K562 (cell line): ENCODE data around the gene ASB15. TPM values are rescaled to one million over a fixed set of nuclear protein-coding genes. Genes with fewer than 3 reads are reported as not detected.

Source experiments
- ATAC-seq: fragments of 200-7000 bp; cut with Tn5 transposase; 3 replicates; pipeline ENCODE4 v1.9.1; 2020; ENCODE audit warnings: moderate library complexity
- BruUV-seq: library from RNA; stranded (reverse); fragments of 400-500 nt; replicated peaks from 2 replicates; lab custom pipeline; 2021; lab: Mats Ljungman, UMichigan
- CTCF ChIA-PET: fragments of 300-600 bp; formaldehyde crosslinking; extraction: SDS; loops from one replicate; lab custom pipeline; 2021; ENCODE audit warnings: low intra/inter-chr PET ratio; lab: Yijun Ruan, JAX
- POLR2A ChIA-PET: fragments of 300-600, 350-650 bp; sonication (Branson Sonifier 250); formaldehyde crosslinking; extraction: SDS; loops from one replicate; lab custom pipeline; 2021; ENCODE audit warnings: antibody characterized with exemption, inconsistent platforms; lab: Yijun Ruan, JAX
- DNase-seq, 4 experiments: peaks; one replicate each; pipeline versions ENCODE4 v3.0.0 to v3.0.0-alpha.2; 2011 to 2018; ENCODE audit warnings: low spot score in 3 of 4, mixed read lengths in 3 of 4; ENCODE audit errors: extremely low read depth in 1 of 4
- FAIRE-seq: peaks from 2 replicates; lab custom pipeline; 2011; peaks lifted over from hg19 to GRCh38; lab: Jason Lieb, UNC
- H2AFZ ChIP-seq: 2 replicates; pipeline ENCODE4 v1.6.0; 2011; ENCODE audit warnings: low read depth, low read length, control low read depth, inconsistent platforms
- H3K27ac ChIP-seq: fragments of 200-600 bp; 3 replicates; pipeline ENCODE4 v1.8.0; 2011; ENCODE audit warnings: low read depth, mild to moderate bottlenecking, control low read depth, inconsistent platforms, low read length, moderate library complexity, mixed read lengths; ENCODE audit errors: extremely low read depth
- H3K27me3 ChIP-seq, 2 experiments: fragments of 300-600 bp in 1 of 2; 2 replicates in 1 of 2; 3 replicates in 1 of 2; pipeline versions ENCODE4 v1.6.0 to v1.8.0; 2011; ENCODE audit warnings: inconsistent platforms in 2 of 2, low read length in 2 of 2, mild to moderate bottlenecking in 1 of 2, mixed read lengths in 1 of 2, moderate library complexity in 1 of 2; ENCODE audit not compliant: control insufficient read depth in 2 of 2, insufficient read depth in 2 of 2
- H3K36me3 ChIP-seq: fragments of 300-600 bp; 3 replicates; pipeline ENCODE4 v1.8.0; 2011; ENCODE audit warnings: mild to moderate bottlenecking, low read length, inconsistent platforms; ENCODE audit not compliant: control insufficient read depth, insufficient read depth
- H3K4me1 ChIP-seq, 2 experiments: fragments of 200-600 bp in 1 of 2; replicated peaks in 1 of 2; 2 replicates in 1 of 2; 3 replicates in 1 of 2; pipeline versions ENCODE4 v1.5.1 to v1.8.0; 2011; ENCODE audit warnings: inconsistent platforms in 2 of 2, low read length in 2 of 2, mild to moderate bottlenecking in 1 of 2, mixed read lengths in 1 of 2, moderate library complexity in 1 of 2; ENCODE audit not compliant: control insufficient read depth in 2 of 2, insufficient read depth in 2 of 2
- H3K4me2 ChIP-seq: 2 replicates; pipeline ENCODE4 v1.6.1; 2011; ENCODE audit warnings: low read length, control low read depth, inconsistent platforms, mixed read lengths; ENCODE audit not compliant: insufficient read depth
- H3K4me3 ChIP-seq: fragments of 200-600 bp; sonication (generic), shearing (Covaris generic); 2 replicates; pipeline ENCODE4 v1.5.1; 2016; ENCODE audit warnings: control low read depth, inconsistent platforms
- H3K79me2 ChIP-seq: fragments of 200-600 bp; 3 replicates; pipeline ENCODE4 v1.8.0; 2011; ENCODE audit warnings: low read length, inconsistent platforms; ENCODE audit not compliant: control insufficient read depth, insufficient read depth
- H3K9ac ChIP-seq, 2 experiments: 2 replicates each; pipeline versions ENCODE4 v1.6.0 to v1.6.1; 2011; ENCODE audit warnings: low read depth in 2 of 2, low read length in 2 of 2, control low read depth in 1 of 2, inconsistent platforms in 1 of 2, mild to moderate bottlenecking in 1 of 2, mixed read lengths in 1 of 2; ENCODE audit not compliant: insufficient read depth in 1 of 2
- H3K9me1 ChIP-seq: one replicate; pipeline ENCODE4 v1.6.0; 2011; ENCODE audit warnings: inconsistent platforms, mild to moderate bottlenecking, low read length, moderate library complexity; ENCODE audit not compliant: control insufficient read depth, insufficient read depth
- H3K9me3 ChIP-seq: replicated peaks from 2 replicates; pipeline ENCODE4 v1.5.1; 2011; ENCODE audit warnings: low read depth, low read length, inconsistent platforms; ENCODE audit not compliant: control insufficient read depth, insufficient read depth
- H4K20me1 ChIP-seq: replicated peaks from 2 replicates; pipeline ENCODE4 v1.6.1; 2011; ENCODE audit warnings: low read length, inconsistent platforms, mixed read lengths; ENCODE audit not compliant: control insufficient read depth, insufficient read depth
- ARHGAP35 ChIP-seq: fragments of 450-650 bp; IDR thresholded peaks from 2 replicates; pipeline ENCODE4 v1.6.1; 2018; ENCODE audit not compliant: partially characterized antibody
- BCL6 ChIP-seq: fragments of 250-450 bp; sonication (Bioruptor Pico); IDR thresholded peaks from 2 replicates; pipeline ENCODE4 v1.4.0; 2020
- C11orf30 ChIP-seq: fragments of 450-650 bp; IDR thresholded peaks from 2 replicates; pipeline ENCODE4 v1.6.1; 2016; ENCODE audit warnings: low read depth, mild to moderate bottlenecking
- DMBX1 ChIP-seq: fragments of 250-450 bp; sonication (Bioruptor Pico); IDR thresholded peaks from 2 replicates; pipeline ENCODE4 v1.8.0; 2022; ENCODE audit warnings: inconsistent platforms, mild to moderate bottlenecking, moderate library complexity, borderline replicate concordance
- ETV5 ChIP-seq: sonication (generic); formaldehyde crosslinking; IDR thresholded peaks from 2 replicates; pipeline ENCODE4 v1.4.0; 2020; ENCODE audit warnings: low read depth, mild to moderate bottlenecking, missing genetic modification reagents
- HCFC1 ChIP-seq: IDR thresholded peaks from 2 replicates; pipeline ENCODE4 v1.6.1; 2012; ENCODE audit warnings: low read depth, low read length, improper control_type of control experiment
- MIER1 ChIP-seq: fragments of 450-650 bp; IDR thresholded peaks from 2 replicates; pipeline ENCODE4 v1.6.1; 2016; ENCODE audit warnings: antibody characterized with exemption, mild to moderate bottlenecking, low read depth
- NONO ChIP-seq, 2 experiments: fragments of 200-400 bp in 1 of 2; fragments of 450-650 bp in 1 of 2; formaldehyde crosslinking in 1 of 2; IDR thresholded peaks; 2 replicates each; pipeline ENCODE4 v1.6.1; 2017; ENCODE audit warnings: low read depth in 2 of 2, mild to moderate bottlenecking in 2 of 2, moderate library complexity in 2 of 2, low read length in 1 of 2
- PCBP2 ChIP-seq: fragments of 200-400 bp; formaldehyde crosslinking; IDR thresholded peaks from 2 replicates; pipeline ENCODE4 v1.6.1; 2018; ENCODE audit warnings: low read length, low read depth, mild to moderate bottlenecking, moderate library complexity; ENCODE audit not compliant: poor library complexity, severe bottlenecking
- PHB2 ChIP-seq: fragments of 450-650 bp; IDR thresholded peaks from 2 replicates; pipeline ENCODE4 v1.6.1; 2017; ENCODE audit warnings: low read depth
- SAP30 ChIP-seq: fragments of 200-600 bp; sonication (generic); IDR thresholded peaks from 2 replicates; pipeline ENCODE4 v1.6.1; 2012; ENCODE audit warnings: borderline replicate concordance, low read depth, mild to moderate bottlenecking, moderate library complexity, low read length, control low read depth, inconsistent platforms; ENCODE audit not compliant: insufficient read depth, poor library complexity, severe bottlenecking
- ZNF431 ChIP-seq: sonication (generic); formaldehyde crosslinking; IDR thresholded peaks from 2 replicates; pipeline ENCODE4 v1.8.0; 2022; ENCODE audit warnings: mild to moderate bottlenecking, missing genetic modification reagents
- ZSCAN29 ChIP-seq: fragments of 450-650 bp; IDR thresholded peaks from 2 replicates; pipeline ENCODE4 v1.6.1; 2017
- WGBS: fragments of 100-300 bp; shearing (Covaris generic); methylation state at CpG from one replicate; pipeline ENCODE4 v1.1.6; 2016; ENCODE audit warnings: low coverage, mixed read lengths; ENCODE audit not compliant: insufficient coverage; ENCODE audit errors: missing lambda C conversion rate; 5-methylcytosine and 5-hydroxymethylcytosine counted together
- in situ Hi-C: fragments of 300-500 bp; cut with MboI; formaldehyde crosslinking; loops from 4 replicates; pipeline ENCODE4 v1.15.0; 2018; ENCODE audit warnings: inconsistent platforms, mixed read lengths
- intact Hi-C: fragments of 100-400 bp; cut with micrococcal nuclease; formaldehyde crosslinking; loops from 2 replicates; pipeline ENCODE4 v1.14.2; 2022
- polyA plus RNA-seq, 8 experiments: library from polyadenylated mRNA; depleted of rRNA in 4 of 8; stranded (reverse) in 5 of 8; unstranded in 3 of 8; fragments of >200 nt; fragmentation: Nextera tagmentation in 2 of 8; fragmentation: Illumina TruSeq in 1 of 8; extraction: Ambion mirVana in 2 of 8; extraction: Trizol in 1 of 8; gene quantifications; 2 replicates each; pipeline versions ENCODE4 v1.2.1 to v1.2.3, GENCODE V29; 2011 to 2014; ENCODE audit warnings: inconsistent platforms in 1 of 8, missing spikeins in 1 of 8
- total RNA-seq, 7 experiments: library from RNA; depleted of rRNA in 6 of 7; stranded (reverse); fragments of >200 nt in 6 of 7; fragmentation: Illumina TruSeq in 2 of 7; extraction: Trizol in 2 of 7; gene quantifications; 2 replicates each; pipeline versions ENCODE4 v1.2.1 to v1.2.3, GENCODE V29; 2011 to 2021; ENCODE audit warnings: low replicate concordance in 1 of 7
- TF ChIP-seq, protein P1 (sequence below): sonication (generic); formaldehyde crosslinking; IDR thresholded peaks from 2 replicates; pipeline ENCODE4 v1.9.0; 2022; ENCODE audit warnings: mild to moderate bottlenecking, missing genetic modification reagents
- TF ChIP-seq, protein P2 (sequence below): sonication (generic); formaldehyde crosslinking; IDR thresholded peaks from 2 replicates; pipeline ENCODE4 v1.8.1; 2023; ENCODE audit warnings: mild to moderate bottlenecking, missing genetic modification reagents

ASB15 gene
- total and polyA plus RNA-seq, 9 of the 15 experiments (the other 6 are each of a cell fraction or from before 2014, with no cell fraction given) = 0.03 to 0.14 (median 0.04) TPM; not detected in 3

DNA sequence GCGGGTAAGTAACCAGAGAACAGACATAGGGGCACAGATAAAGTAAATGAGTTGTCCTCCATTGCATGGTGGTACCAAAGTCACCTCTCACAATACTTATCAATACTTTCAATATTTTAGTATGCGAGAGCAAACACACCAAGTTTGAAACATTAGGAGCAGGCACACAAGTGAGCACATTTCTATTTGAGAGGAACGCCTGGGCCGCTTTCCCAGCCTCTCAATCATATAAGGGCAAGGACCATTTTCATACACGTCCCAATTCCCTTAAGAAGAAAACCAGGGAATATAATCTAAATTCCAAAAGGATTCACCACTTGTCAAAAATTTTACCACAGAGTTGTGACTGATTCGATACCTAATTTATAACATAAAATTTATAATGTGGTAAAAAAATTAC, 61.6 kb downstream of the ASB15 start:
- DNase-seq (no peak), FAIRE-seq (no peak), ATAC-seq (no peak)
- in situ Hi-C loops = no loop called here
- Histone ChIP-seq H3K27ac (no peak overlapping the region), H3K36me3 (no peaks in the 10 kb centered on the region), H3K4me3 (no peak overlapping the region), H3K79me2 (no peaks in the 10 kb centered on the region), H4K20me1 (no peaks in the 10 kb centered on the region), H3K4me1 (no peaks in the 10 kb centered on the region; a peak in 2 of 5 replicates), H3K9me3 (no peaks in the 10 kb centered on the region), H3K4me2 (no peak overlapping the region), H3K9me1 (no peaks in the 10 kb centered on the region), H3K27me3 (peaks cover 12 to 16% of the 10 kb centered on the region in 2 experiments; a peak in 4 of 5 replicates), H2AFZ (no peak overlapping the region), H3K9ac (no peak overlapping the region)
- no TSS peak for BruUV-seq
- ChIA-PET POLR2A (interaction anchor here (0.6 kb wide), 1 partner anchor 86 kb away, joined by 4 read pairs; the partner anchor contains the start of gene WASL), CTCF (no interaction called here)
- TF ChIP-seq, protein P1, sequence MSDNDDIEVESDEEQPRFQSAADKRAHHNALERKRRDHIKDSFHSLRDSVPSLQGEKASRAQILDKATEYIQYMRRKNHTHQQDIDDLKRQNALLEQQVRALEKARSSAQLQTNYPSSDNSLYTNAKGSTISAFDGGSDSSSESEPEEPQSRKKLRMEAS (CRISPR knock-in tag) = no peak
- no peak for TF ChIP-seq ZSCAN29
- TF ChIP-seq MIER1 = no peak
- no peak for TF ChIP-seq HCFC1
- no peak for TF ChIP-seq ARHGAP35
- no peak for TF ChIP-seq ZNF431 (CRISPR knock-in tag)
- no peak for TF ChIP-seq C11orf30
- TF ChIP-seq DMBX1 (CRISPR knock-in tag) = no peak
- TF ChIP-seq PCBP2 = no peak
- TF ChIP-seq, protein P2, sequence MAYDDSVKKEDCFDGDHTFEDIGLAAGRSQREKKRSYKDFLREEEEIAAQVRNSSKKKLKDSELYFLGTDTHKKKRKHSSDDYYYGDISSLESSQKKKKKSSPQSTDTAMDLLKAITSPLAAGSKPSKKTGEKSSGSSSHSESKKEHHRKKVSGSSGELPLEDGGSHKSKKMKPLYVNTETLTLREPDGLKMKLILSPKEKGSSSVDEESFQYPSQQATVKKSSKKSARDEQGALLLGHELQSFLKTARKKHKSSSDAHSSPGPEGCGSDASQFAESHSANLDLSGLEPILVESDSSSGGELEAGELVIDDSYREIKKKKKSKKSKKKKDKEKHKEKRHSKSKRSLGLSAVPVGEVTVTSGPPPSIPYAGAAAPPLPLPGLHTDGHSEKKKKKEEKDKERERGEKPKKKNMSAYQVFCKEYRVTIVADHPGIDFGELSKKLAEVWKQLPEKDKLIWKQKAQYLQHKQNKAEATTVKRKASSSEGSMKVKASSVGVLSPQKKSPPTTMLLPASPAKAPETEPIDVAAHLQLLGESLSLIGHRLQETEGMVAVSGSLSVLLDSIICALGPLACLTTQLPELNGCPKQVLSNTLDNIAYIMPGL (CRISPR knock-in tag) = no peak
- no peak for TF ChIP-seq ETV5 (CRISPR knock-in tag)
- TF ChIP-seq BCL6 = no peak
- no peak for TF ChIP-seq SAP30
- TF ChIP-seq NONO (IDR thresholded peaks at IDR 0.05; ENCODE audit: low read depth in 2 of 2, low read length in 1 of 2) = no peak
- TF ChIP-seq PHB2 = no peak
- WGBS = 3% methylated on average over 6 of the region's 6 CpGs
- intact Hi-C loops = no loop called here
